GM12872 (cell line): Measurements from ENCODE around the gene PNRC2.

ENCODE experiments used
- TF ChIP-seq, protein P1 (sequence below): IDR thresholded peaks from 3 replicates; pipeline ENCODE4 v1.5.1; 2011; ENCODE audit warnings: low read depth, mild to moderate bottlenecking, low read length, moderate library complexity; ENCODE audit not compliant: insufficient read depth

Gene PNRC2

DNA sequence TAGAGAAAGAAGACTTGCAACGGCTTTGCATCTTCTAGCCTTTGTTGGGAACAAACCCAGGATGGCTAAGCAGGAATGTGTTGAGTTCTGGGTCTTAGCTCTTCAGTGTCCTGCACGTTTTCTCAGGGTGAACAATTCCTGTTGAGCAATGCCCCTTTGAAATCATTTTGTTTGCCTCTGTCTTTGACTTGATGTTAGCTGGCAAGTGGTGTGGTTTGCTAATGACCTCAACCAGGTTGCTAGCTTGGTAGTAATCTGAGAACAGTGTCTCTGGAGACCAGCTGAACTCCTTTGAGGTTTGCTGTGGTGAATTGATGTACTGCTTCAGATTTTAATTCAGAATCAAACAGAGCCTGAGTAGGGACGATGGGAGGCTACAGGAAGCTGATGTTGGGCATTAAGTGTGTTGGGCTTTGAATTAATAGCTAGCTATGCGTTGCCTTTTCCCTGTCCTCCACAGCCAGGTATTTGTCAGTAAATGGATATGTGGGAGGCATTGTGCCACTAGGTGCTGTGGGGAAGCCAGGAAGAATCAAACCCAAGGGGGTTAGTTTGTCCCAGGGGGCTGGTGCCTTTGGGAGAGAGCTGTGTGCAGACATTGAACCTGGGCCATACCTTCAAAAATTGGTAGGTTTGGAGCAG, 43.8 kb downstream of the PNRC2 start:
- TF ChIP-seq, protein P1, sequence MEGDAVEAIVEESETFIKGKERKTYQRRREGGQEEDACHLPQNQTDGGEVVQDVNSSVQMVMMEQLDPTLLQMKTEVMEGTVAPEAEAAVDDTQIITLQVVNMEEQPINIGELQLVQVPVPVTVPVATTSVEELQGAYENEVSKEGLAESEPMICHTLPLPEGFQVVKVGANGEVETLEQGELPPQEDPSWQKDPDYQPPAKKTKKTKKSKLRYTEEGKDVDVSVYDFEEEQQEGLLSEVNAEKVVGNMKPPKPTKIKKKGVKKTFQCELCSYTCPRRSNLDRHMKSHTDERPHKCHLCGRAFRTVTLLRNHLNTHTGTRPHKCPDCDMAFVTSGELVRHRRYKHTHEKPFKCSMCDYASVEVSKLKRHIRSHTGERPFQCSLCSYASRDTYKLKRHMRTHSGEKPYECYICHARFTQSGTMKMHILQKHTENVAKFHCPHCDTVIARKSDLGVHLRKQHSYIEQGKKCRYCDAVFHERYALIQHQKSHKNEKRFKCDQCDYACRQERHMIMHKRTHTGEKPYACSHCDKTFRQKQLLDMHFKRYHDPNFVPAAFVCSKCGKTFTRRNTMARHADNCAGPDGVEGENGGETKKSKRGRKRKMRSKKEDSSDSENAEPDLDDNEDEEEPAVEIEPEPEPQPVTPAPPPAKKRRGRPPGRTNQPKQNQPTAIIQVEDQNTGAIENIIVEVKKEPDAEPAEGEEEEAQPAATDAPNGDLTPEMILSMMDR, result no peak

DNA sequence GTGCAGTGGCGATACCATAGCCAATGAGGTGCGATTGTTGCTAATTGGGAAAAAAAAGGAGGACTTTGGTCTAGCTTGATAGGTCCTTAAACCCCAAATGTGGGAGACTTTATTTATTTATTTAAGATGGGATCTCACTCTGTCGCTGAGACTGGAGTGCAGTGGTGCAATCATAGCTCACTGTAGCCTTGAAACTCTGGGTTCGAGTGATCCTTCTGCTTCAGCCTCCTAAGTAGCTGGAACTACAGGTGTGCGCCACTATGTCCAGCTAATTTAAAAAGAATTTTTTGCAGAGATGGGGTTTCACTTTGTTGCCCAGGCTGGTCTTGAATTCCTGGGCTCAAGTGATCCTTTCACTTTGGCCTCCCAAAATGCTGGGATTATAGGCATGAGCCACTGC, 44.5 kb downstream of the PNRC2 start:
- TF ChIP-seq, protein P1, result no peak

DNA sequence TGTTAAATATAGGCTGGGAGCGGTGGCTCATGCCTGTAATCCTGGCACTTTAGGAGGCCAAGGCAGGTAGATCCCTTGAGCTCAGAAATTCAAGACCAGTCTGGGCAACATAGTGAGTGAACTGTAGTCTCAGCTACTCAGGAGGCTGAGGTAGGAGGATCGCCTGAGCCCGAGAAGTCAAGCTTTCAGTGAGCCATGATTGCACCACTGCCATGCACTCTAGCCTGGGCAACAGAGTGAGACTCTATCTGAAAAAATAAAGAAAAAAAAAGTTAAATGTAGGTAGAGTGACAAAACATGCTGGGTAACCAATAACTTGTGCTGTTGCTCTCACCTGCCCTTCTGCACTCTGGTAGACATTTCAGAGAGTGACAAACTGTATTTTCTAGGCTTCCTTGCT, 45.5 kb downstream of the PNRC2 start:
- TF ChIP-seq, protein P1, result no peak

DNA sequence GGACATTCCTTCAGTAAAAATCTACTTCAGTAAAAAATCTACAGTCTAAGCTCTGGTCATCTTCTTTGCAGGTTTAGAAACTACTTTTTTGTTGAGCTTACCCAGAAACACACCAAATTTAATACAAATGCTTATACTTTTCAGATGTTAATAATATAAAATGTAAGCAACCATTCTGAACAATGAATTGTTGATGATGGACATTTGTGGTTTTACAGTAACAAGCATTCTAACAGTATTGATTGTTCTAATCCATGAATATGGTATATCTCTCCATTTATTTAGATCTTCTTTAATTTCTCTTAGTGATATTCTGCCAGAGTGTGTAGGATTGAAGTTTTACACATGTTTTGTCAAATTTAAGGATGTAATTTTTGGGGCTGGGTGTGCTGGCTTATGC, 47.5 kb downstream of the PNRC2 start:
- TF ChIP-seq, protein P1, result no peak

DNA sequence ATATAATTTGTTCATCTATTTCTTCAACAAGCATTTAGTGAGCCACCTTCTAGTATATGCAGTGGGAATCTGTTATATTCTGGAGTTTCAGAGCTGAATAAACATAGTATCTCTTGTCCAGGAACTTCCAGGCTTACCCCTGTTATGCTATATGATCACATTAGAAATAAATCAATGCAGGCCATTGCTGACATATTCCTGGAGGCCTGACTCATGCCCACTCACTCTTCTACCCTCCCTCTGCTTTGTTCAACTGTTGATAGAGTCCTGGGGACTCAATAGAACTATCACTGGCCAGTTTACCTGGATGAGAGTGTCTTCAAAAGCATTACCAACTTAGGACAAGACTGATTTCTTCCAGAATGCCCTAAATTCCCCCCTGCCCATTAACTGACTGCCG, 49.8 kb downstream of the PNRC2 start:
- TF ChIP-seq, protein P1, result no peak

DNA sequence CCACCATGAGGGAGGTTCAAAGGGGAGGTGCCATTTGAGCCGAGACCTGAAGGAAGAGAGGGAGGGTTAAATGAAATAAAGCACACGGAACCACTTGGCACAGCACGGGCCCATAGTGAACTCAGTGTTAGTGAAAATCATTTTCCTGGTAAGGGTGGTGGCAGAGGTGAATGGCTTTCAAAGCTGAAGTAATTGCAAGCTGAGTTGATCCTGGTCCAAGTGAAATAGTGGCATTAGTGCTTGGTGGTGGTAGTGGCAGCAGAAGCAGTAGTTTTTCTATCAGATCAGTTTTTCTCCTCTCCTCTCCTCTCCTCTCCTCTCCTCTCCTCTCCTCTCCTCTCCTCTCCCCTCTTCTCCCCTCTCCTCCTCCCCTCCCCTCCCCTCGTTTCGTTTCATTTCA, 51.0 kb downstream of the PNRC2 start:
- TF ChIP-seq, protein P1, result no peak
